Muscle layer of duodenum (tissue), 2 donors: ENCODE data around the gene PRICKLE4.

Source experiments
- H3K27ac ChIP-seq: one replicate; pipeline ENCODE4 v1.7.0; 2013; ENCODE audit warnings: mild to moderate bottlenecking, low read length
- H3K27me3 ChIP-seq: one replicate; pipeline ENCODE4 v1.7.0; 2013; ENCODE audit warnings: low read depth, mild to moderate bottlenecking, control low read depth, low read length
- H3K36me3 ChIP-seq, 2 donors: one replicate each; pipeline ENCODE4 v1.7.0; 2013; ENCODE audit warnings: low read length in 2 of 2, control low read depth in 1 of 2, mild to moderate bottlenecking in 1 of 2; ENCODE audit not compliant: insufficient read depth in 2 of 2, control insufficient read depth in 1 of 2
- H3K4me1 ChIP-seq, 2 donors: one replicate each; pipeline ENCODE4 v1.7.0; 2013; ENCODE audit warnings: low read length in 2 of 2, mild to moderate bottlenecking in 2 of 2, control low read depth in 1 of 2, moderate library complexity in 1 of 2; ENCODE audit not compliant: insufficient read depth in 2 of 2, control insufficient read depth in 1 of 2
- H3K4me3 ChIP-seq, 2 donors: one replicate each; pipeline ENCODE4 v1.7.0; 2013; ENCODE audit warnings: low read length in 2 of 2, low read depth in 1 of 2, mild to moderate bottlenecking in 1 of 2
- H3K9me3 ChIP-seq, 2 donors: one replicate each; pipeline ENCODE4 v1.7.0; 2013; ENCODE audit warnings: low read length in 2 of 2, control low read depth in 1 of 2, mild to moderate bottlenecking in 1 of 2; ENCODE audit not compliant: control insufficient read depth in 1 of 2
- donor health status: healthy.

The PRICKLE4 gene

GRCh38 chr6:41736800-41737555 is 43.6 kb upstream of the PRICKLE4 start:
- H3K27me3 ChIP-seq, result no peaks in the 10 kb centered on the region
- no peaks in the 10 kb centered on the region for H3K9me3 ChIP-seq
- no peak overlapping the region for H3K4me3 ChIP-seq
- peaks cover 4 to 21% of the 10 kb centered on the region in 2 donors for H3K4me1 ChIP-seq
- H3K36me3 ChIP-seq, result no peaks in the 10 kb centered on the region
- H3K27ac ChIP-seq, result no peak overlapping the region

- H3K4me3 ChIP-seq, result no peak overlapping the region
Measured at GRCh38 chr6:41737591-41738130, 42.9 kb upstream of the PRICKLE4 start.

DNA sequence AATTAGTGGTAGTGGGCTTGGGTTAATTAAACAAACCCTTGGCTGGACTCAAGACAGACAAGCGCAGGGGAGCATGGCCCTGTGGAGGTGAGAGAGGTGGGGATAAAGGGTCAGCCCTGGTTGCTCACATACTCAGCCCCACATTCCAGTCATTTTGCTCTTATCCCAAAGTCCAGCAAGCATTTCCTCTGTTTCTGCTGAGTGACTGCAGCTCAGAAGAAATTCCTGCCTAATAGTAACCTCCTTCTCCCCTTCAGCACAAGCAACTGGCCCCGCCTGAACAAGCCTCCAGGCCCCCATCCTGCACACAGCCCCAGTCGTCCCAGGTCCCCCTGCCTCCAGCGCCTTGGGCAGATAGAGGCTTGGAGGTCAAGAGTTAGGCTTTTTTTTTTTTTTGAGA is 41.5 kb upstream of the PRICKLE4 start:
- Histone ChIP-seq H3K9me3 (no peaks in the 10 kb centered on the region), H3K27me3 (no peaks in the 10 kb centered on the region), H3K27ac (no peak overlapping the region), H3K4me1 (peaks cover 4 to 6% of the 10 kb centered on the region in 2 donors), H3K4me3 (no peak overlapping the region), H3K36me3 (no peaks in the 10 kb centered on the region)

More at GRCh38 chr6:41737591-41738130, 42.9 kb upstream of the PRICKLE4 start:
- no peaks in the 10 kb centered on the region for H3K9me3 ChIP-seq
- no peaks in the 10 kb centered on the region for H3K36me3 ChIP-seq
- no peak overlapping the region for H3K27ac ChIP-seq
- no peaks in the 10 kb centered on the region for H3K27me3 ChIP-seq
- H3K4me1 ChIP-seq, result peaks cover 4 to 18% of the 10 kb centered on the region in 2 donors

GRCh38 chr6:41740366-41741162 is 40.0 kb upstream of the PRICKLE4 start:
- Histone ChIP-seq H3K36me3 (no peaks in the 10 kb centered on the region), H3K27ac (no peak overlapping the region), H3K9me3 (no peaks in the 10 kb centered on the region), H3K4me3 (no peak overlapping the region), H3K27me3 (no peaks in the 10 kb centered on the region), H3K4me1 (peaks cover 4 to 5% of the 10 kb centered on the region in 2 donors)

DNA sequence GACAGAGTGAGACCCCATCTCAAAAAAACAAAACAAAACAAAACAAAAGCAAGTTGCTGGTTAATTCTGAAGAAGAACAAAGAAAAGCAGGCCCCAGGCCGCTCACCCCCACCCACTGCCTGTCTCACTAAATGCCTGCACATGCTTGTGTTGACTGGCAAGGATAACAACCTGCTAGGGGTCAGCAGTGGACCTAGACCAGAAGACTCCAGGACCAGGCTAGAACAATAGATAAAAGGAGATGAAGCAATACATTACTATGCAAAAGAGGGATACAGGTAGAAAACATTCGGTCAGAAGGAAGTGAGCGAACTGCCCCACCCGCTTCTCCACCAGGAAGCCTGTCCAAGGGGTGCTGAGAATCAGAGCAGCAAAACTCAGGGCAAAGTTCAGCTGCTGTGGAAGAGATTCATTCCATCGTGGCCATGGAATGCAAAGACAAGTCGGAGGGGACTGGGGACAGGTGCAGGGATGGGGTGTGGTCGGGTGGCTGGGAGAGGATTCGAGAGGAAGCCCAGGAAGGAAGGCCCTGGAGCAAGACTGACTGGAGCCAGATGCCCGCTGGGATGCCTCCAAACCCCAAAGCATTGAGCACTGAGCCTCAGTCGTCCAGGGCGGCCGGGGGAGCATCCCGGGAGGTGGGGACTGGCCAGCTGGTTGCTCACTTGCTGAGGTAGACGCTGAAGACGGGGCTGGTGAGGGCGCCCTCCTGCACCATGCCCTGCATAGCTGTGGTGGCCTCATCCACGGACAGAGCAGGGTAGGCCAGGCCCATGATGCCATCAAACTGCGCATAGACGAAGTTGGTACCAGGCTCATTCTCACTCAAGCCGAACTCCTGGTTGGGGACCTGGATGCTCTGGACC is 38.7 kb upstream of the PRICKLE4 start:
- no peaks in the 10 kb centered on the region for H3K9me3 ChIP-seq
- no peaks in the 10 kb centered on the region for H3K36me3 ChIP-seq
- no peak overlapping the region for H3K27ac ChIP-seq
- H3K4me1 ChIP-seq, result no peaks in the 10 kb centered on the region
- H3K27me3 ChIP-seq, result no peaks in the 10 kb centered on the region
- no peak overlapping the region for H3K4me3 ChIP-seq

- Histone ChIP-seq H3K27me3 (no peaks in the 10 kb centered on the region), H3K36me3 (no peaks in the 10 kb centered on the region), H3K9me3 (no peaks in the 10 kb centered on the region), H3K27ac (no peak overlapping the region), H3K4me1 (no peaks in the 10 kb centered on the region), H3K4me3 (no peak overlapping the region)
Measured at GRCh38 chr6:41743406-41744235, 37.0 kb upstream of the PRICKLE4 start.

DNA sequence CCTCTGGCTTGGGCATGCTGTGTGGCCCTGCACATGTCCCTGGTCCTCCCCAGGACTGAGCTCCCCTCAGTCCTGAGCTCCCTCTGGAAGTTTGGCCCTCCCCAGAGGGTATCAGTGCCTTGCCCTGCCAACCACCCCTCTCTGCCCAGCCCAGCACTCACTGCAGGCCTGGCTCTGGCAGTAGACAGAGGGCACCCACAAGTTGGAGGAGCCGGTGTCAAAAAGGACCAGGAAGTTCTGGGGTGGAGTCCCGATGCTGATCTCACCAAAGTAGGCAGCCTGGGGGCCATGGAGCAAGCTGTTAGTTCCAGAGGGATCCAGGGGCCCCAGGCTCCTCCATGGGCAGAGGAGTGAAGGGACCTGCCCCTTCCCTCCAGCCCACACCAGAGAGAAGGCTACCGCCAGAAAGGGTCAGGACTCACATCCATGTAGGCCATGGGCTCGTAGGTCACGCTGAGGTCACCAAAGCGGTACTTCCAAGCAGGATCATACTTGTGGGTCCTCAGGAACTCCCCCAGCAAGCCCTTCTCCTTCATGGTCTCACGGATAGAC is 36.3 kb upstream of the PRICKLE4 start:
- Histone ChIP-seq H3K9me3 (no peaks in the 10 kb centered on the region), H3K4me1 (no peaks in the 10 kb centered on the region), H3K36me3 (no peaks in the 10 kb centered on the region), H3K27me3 (no peaks in the 10 kb centered on the region), H3K27ac (no peak overlapping the region), H3K4me3 (no peak overlapping the region)

DNA sequence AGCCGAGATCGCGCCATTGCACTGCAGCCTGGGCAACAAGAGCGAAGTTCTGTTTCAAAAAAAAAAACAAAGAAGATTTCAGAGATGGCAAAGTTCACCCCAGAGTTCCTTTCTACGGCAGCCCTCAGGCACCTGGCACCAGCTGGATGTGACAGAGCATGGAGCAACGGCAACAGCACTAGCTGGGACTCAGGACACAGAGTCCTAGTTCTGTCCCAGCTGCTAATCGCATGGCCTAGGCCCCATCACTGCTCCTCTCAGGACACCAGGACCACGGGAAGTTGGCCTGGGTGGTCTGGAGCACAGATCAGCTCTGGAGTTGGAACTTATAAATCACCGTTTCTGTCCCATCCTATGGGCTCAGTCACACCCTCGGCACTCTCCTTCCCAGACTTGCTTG is 34.5 kb upstream of the PRICKLE4 start:
- Histone ChIP-seq H3K4me1 (no peaks in the 10 kb centered on the region), H3K4me3 (no peak overlapping the region), H3K36me3 (no peaks in the 10 kb centered on the region), H3K27ac (no peak overlapping the region), H3K27me3 (no peaks in the 10 kb centered on the region), H3K9me3 (no peaks in the 10 kb centered on the region)

GRCh38 chr6:41747256-41748101 is 33.1 kb upstream of the PRICKLE4 start, which contains the start of gene PGC:
PGC (minus strand) TSS chr6:41747397; CDS start chr6:41747334, 63 bp downstream.
- Histone ChIP-seq H3K36me3 (no peaks in the 10 kb centered on the region), H3K27me3 (no peaks in the 10 kb centered on the region), H3K27ac (no peak within 1 kb of the TSS), H3K4me1 (no peaks in the 10 kb centered on the region), H3K4me3 (no peak within 1 kb of the TSS), H3K9me3 (no peaks in the 10 kb centered on the region)
